ENCODE results near the gene NXPH2.

Gene NXPH2

DNA sequence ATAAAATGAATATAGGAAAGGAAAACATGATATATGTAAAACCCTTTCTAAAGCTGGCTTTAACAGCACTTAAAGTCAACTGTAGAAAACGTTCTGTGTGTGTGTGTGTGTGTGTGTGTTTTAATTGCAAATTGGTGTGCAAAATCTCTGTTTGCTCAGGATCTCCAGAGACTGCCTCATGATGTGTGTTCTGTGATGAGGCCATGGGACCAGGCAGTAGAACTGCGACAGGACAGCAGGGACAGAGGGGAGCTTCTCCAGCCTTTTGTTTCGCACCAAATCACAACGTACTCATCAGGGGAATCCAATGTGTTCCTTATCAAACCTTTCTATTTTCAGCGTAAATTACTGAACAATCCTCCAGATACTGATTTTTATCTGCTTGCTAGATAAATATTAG, 66.7 kb downstream of the NXPH2 start:
- H2AFZ ChIP-seq (ENCODE audit: low read depth): no peak overlapping the region

GRCh38 chr2:138713069-138713496, 67.1 kb downstream of the NXPH2 start:
- TF ChIP-seq, protein P1, sequence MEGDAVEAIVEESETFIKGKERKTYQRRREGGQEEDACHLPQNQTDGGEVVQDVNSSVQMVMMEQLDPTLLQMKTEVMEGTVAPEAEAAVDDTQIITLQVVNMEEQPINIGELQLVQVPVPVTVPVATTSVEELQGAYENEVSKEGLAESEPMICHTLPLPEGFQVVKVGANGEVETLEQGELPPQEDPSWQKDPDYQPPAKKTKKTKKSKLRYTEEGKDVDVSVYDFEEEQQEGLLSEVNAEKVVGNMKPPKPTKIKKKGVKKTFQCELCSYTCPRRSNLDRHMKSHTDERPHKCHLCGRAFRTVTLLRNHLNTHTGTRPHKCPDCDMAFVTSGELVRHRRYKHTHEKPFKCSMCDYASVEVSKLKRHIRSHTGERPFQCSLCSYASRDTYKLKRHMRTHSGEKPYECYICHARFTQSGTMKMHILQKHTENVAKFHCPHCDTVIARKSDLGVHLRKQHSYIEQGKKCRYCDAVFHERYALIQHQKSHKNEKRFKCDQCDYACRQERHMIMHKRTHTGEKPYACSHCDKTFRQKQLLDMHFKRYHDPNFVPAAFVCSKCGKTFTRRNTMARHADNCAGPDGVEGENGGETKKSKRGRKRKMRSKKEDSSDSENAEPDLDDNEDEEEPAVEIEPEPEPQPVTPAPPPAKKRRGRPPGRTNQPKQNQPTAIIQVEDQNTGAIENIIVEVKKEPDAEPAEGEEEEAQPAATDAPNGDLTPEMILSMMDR (conservative IDR thresholded peaks at IDR 0.05; ENCODE audit: low read depth, low read length): no peak
- Histone ChIP-seq H4K20me1 (ENCODE audit: insufficient read depth) (no peaks in the 10 kb centered on the region), H3K4me3 (IDR thresholded peaks at IDR 0.05; ENCODE audit: insufficient read depth, low read depth, low read length) (no peak overlapping the region), H3K27ac (no peak overlapping the region), H3K79me2 (ENCODE audit: insufficient read depth, low read depth) (no peaks in the 10 kb centered on the region), H3K4me2 (no peak overlapping the region), H3K27me3 (ENCODE audit: insufficient read depth, low read depth) (no peaks in the 10 kb centered on the region), H3K36me3 (ENCODE audit: insufficient read depth) (no peaks in the 10 kb centered on the region), H2AFZ (ENCODE audit: low read depth) (no peak overlapping the region), H3K9ac (no peak overlapping the region), H3K4me1 (ENCODE audit: low read depth, poor library complexity, severe bottlenecking) (peaks cover 6% of the 10 kb centered on the region)

More for the DNA sequence above, 66.7 kb downstream of the NXPH2 start:
- Histone ChIP-seq H3K36me3 (ENCODE audit: insufficient read depth) (no peaks in the 10 kb centered on the region), H3K4me3 (IDR thresholded peaks at IDR 0.05; ENCODE audit: insufficient read depth, low read depth, low read length) (no peak overlapping the region), H3K4me1 (ENCODE audit: low read depth, poor library complexity, severe bottlenecking) (peaks cover 6% of the 10 kb centered on the region), H3K79me2 (ENCODE audit: insufficient read depth, low read depth) (no peaks in the 10 kb centered on the region), H4K20me1 (ENCODE audit: insufficient read depth) (no peaks in the 10 kb centered on the region), H3K9ac (no peak overlapping the region), H3K27ac (no peak overlapping the region), H3K27me3 (ENCODE audit: insufficient read depth, low read depth) (no peaks in the 10 kb centered on the region), H3K4me2 (no peak overlapping the region)
- TF ChIP-seq, protein P1 (conservative IDR thresholded peaks at IDR 0.05; ENCODE audit: low read depth, low read length): no peak

DNA sequence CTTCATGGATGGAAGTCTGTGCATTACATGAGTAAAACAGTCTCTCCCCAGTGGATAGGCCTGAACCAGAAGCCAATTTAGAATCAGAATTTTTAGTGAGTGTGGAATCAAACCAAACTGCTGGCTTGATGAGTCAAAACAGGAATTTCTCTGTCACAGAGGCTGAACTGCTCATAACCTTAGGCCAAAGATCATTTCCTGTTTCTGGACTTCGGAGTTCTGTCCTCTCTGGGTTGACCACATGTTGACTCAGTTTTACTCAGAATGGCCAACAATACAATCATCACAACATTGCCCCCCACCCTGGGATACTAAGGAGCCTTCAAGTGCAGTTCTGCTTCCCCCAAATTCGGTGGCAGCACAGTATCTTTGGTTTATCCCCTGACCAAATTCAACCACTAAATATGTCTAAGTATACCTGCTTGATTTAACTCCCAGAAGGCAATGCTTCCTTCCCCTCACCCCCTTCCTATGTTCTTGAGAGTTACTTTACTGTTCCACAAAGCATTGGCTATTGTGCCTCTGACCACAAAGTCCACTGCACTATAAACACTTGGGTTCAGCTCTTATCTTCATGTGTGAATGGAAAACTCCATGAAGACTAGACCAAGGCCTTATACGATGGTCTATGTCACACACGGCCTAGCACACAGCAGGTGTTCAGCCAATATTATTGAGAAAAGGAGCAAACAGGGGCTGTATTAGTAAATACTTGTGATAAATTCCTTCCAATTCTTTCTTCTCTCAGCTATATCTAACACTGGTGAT, 67.8 kb downstream of the NXPH2 start:
- Histone ChIP-seq H3K4me1 (ENCODE audit: low read depth, poor library complexity, severe bottlenecking) (peaks cover 6% of the 10 kb centered on the region), H3K27ac (no peak overlapping the region), H4K20me1 (ENCODE audit: insufficient read depth) (no peaks in the 10 kb centered on the region), H3K79me2 (ENCODE audit: insufficient read depth, low read depth) (no peaks in the 10 kb centered on the region), H3K9ac (no peak overlapping the region), H3K4me3 (IDR thresholded peaks at IDR 0.05; ENCODE audit: insufficient read depth, low read depth, low read length) (no peak overlapping the region), H2AFZ (ENCODE audit: low read depth) (no peak overlapping the region), H3K27me3 (ENCODE audit: insufficient read depth, low read depth) (no peaks in the 10 kb centered on the region), H3K36me3 (ENCODE audit: insufficient read depth) (no peaks in the 10 kb centered on the region), H3K4me2 (no peak overlapping the region)
- TF ChIP-seq, protein P1 (conservative IDR thresholded peaks at IDR 0.05; ENCODE audit: low read depth, low read length): no peak

GRCh38 chr2:138711812-138712211, 68.4 kb downstream of the NXPH2 start:
- Histone ChIP-seq H3K27ac (no peak overlapping the region), H2AFZ (ENCODE audit: low read depth) (no peak overlapping the region), H3K27me3 (ENCODE audit: insufficient read depth, low read depth) (no peaks in the 10 kb centered on the region), H3K79me2 (ENCODE audit: insufficient read depth, low read depth) (no peaks in the 10 kb centered on the region), H3K4me2 (no peak overlapping the region), H3K4me1 (ENCODE audit: low read depth, poor library complexity, severe bottlenecking) (peaks cover 6% of the 10 kb centered on the region), H4K20me1 (ENCODE audit: insufficient read depth) (no peaks in the 10 kb centered on the region), H3K36me3 (ENCODE audit: insufficient read depth) (no peaks in the 10 kb centered on the region), H3K4me3 (IDR thresholded peaks at IDR 0.05; ENCODE audit: insufficient read depth, low read depth, low read length) (no peak overlapping the region), H3K9ac (no peak overlapping the region)
- TF ChIP-seq, protein P1 (conservative IDR thresholded peaks at IDR 0.05; ENCODE audit: low read depth, low read length): no peak

Data from KMS-11 (cell line).